Measurements from ENCODE around the gene GRAMD1B.
"Not testable (repeated sequence)": the region's sequence is repeated elsewhere in the genome, so short reads cannot be mapped to it uniquely, and the experiment has no call there.

Gene GRAMD1B

GRCh38 chr11:123567466-123567865, 137.4 kb downstream of the GRAMD1B start:
- no peak for DNase-seq (ENCODE audit: low read depth in 2 of 2)

- no peak for DNase-seq (ENCODE audit: low read depth in 2 of 2)
These were observed 138.3 kb downstream of the GRAMD1B start for GRCh38 chr11:123568367-123568870.

DNA sequence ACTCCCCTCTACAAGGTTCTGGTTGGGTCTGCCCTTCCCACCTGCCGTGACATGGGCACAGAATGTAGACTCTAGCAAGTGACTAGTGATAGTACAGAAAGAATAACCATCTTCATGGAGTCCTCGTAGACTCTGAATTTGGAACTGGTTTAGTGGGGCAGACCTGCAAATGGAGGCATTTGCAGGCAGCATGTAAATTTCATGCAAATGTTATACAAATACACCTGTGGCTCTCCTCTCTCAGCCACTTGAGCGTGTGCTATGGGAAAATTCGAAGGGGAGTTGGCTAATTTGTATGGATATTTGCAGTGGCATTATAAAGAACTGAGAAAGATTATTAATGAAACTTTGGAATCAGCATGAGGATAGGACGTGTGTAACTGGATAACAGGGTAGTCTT, 139.3 kb downstream of the GRAMD1B start:
- no peak for DNase-seq (ENCODE audit: low read depth in 2 of 2)

DNA sequence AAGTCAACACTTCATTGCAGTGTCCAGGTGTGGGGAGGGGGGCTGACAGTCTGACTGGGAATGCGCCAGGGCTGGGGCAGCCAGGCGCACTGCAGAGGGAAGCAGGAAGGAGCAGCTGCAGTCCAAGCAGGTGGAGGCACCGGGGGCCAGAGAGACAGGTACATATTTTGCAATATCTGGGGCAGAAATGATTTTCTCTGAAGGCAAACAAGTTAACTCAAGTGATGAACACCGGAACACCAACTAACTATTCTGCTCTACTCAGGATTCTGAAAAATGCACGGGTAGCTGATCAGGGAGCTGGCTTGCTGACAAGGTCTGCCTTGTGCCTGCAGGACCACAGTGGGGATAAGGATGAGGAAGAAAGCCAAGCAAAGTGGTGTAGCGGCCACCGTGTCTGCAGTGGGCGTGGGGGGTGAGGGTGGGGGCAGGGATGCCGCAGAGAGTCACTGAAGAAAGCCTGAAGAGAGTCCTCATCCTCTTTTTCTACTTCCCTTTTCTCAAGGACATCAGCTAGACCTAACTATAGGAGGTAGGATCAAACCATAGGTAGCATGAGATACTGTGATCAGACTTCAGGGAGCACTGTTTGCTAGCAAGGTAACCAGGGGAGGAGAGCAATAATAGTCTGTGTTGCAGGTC, 141.0 kb downstream of the GRAMD1B start:
- no peak for DNase-seq (ENCODE audit: low read depth in 2 of 2)

- not testable (repeated sequence) for DNase-seq (ENCODE audit: low read depth in 2 of 2)
These were observed 142.7 kb downstream of the GRAMD1B start for GRCh38 chr11:123572791-123573190.

- DNase-seq (ENCODE audit: low read depth in 2 of 2) = no peak
These were observed 143.2 kb downstream of the GRAMD1B start for GRCh38 chr11:123573286-123573685.

DNA sequence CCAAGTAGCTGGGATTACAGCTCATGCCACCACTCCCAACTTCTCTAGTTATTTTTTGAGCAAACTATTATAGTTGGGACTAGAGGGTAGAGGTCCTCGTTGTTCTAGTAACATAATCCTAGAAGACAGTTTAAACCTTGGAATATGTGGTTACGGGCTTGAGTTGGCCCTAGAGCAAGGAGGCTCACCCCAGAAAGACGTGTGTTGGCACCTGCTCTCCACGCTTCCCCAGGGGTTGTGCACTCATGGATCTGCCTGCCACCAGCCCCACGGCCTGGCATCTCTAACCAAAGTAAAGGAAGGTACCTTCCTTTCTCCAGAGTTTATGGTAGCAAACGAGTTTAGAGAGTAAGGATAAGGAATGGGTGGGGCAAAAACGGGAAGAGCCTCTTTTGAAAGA, 145.4 kb downstream of the GRAMD1B start:
- DNase-seq (ENCODE audit: low read depth in 2 of 2) = no peak

- no peak for DNase-seq (ENCODE audit: low read depth in 2 of 2)
These were observed 146.0 kb downstream of the GRAMD1B start for GRCh38 chr11:123576082-123576481.

- no peak for DNase-seq (ENCODE audit: low read depth in 2 of 2)
These were observed 146.4 kb downstream of the GRAMD1B start for GRCh38 chr11:123576501-123576900.

GRCh38 chr11:123577081-123577598, 147.1 kb downstream of the GRAMD1B start:
- peak; percentile 51 to 66 for DNase-seq (ENCODE audit: low read depth in 2 of 2)

- DNase-seq (ENCODE audit: low read depth in 2 of 2) = no peak
These were observed 148.9 kb downstream of the GRAMD1B start for GRCh38 chr11:123578778-123579481.

DNA sequence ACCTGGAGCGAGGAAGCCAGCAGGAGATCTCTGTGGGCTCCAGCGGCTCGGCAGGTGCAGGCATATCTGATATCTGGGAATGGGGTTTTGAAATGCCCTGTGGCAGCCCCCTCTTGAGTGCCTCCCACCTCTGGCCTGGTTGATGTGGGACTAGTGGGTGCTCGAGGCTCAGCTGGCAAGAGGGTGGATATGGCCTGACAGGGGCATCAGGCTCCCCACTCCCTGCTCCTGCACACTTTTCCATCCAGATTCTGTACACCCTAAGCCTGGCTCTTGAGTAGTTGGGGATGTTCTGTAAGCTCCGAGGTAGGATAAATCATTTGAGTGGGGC, 149.4 kb downstream of the GRAMD1B start:
- DNase-seq (ENCODE audit: low read depth in 2 of 2) = no peak

DNA sequence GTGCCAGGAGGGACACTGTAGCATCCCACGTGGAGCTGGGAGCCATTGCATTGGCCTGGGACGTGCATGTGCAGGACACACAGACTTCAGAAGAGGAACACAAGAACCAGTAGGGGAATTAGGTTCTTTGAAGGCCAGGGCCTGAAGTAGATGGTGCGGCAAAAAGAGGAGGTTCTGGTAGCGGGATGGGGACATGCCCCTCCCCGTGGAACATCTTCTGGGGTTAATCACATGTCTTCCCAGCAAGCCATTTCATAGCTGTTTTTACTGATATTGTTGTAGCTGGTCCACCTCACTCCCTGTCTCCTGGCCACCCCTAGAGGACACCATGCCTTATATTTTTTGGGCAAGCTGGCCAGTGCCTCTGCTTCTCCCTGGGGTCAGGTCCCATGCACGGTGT, 150.1 kb downstream of the GRAMD1B start:
- DNase-seq (ENCODE audit: low read depth in 2 of 2) = no peak

- peak; percentile 55 to 56 for DNase-seq (ENCODE audit: low read depth in 2 of 2)
These were observed 150.6 kb downstream of the GRAMD1B start for GRCh38 chr11:123580557-123581275.

DNA sequence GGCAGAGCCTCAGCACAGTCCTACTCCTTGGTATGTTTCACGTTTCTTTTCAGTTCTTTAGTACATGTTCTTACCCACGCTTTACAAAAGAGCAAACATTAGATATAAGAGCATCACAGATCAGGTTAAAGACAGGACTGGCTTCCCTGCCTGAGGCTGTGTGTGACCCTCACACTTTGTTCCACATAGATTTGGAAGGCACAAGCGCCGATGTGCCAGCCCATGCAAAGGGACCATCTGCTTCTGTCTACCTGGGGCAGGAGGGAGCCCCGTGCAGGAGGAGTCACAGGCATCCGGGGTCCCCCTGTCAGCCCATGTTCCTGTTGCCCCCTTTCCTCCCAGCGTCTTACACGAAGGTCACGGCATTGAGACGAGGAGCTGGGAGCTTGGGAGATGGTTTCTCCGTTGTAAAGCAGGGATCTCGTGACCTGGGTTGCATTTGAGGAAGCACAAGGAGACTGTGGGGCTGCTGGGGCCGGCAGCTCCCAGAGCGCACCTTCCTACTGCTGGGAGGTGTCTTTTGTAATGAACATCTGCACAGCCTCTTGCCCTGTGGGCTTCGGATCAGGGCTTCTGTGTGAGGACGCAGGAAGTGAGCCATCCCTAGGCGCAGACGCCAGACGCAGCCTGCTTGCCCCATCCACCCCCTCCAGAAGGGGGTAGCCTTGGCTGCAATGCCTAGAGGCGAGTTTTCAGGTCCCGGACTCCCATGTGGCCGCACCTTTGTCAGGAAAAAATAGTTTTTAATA, 151.8 kb downstream of the GRAMD1B start:
- DNase-seq (ENCODE audit: low read depth in 2 of 2) = no peak

DNA sequence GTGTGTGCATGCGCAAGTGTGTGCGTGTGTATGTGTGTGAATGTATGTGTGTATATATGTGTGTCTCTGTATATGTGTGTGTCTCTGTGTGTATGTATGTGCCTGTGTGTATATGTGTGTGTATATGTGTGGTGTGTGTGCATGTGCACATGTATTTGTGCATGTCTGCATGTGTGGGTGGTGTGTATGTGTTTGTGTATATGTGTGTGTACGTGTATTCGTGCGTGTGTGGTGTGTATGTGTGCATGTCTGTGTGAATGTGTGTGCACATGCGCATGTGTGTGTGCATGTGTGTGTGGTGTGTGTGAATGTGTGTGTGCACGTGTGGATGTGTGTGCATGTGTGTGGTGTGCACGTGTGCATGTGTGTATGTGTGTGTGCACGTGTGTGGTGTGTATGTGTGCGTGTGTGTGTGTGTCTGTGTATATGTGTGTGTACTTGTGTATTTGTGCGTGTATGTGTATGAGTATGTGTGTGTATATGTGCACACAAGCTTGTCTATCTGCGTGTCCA, 153.0 kb downstream of the GRAMD1B start:
- no peak for DNase-seq (ENCODE audit: low read depth in 2 of 2)

DNA sequence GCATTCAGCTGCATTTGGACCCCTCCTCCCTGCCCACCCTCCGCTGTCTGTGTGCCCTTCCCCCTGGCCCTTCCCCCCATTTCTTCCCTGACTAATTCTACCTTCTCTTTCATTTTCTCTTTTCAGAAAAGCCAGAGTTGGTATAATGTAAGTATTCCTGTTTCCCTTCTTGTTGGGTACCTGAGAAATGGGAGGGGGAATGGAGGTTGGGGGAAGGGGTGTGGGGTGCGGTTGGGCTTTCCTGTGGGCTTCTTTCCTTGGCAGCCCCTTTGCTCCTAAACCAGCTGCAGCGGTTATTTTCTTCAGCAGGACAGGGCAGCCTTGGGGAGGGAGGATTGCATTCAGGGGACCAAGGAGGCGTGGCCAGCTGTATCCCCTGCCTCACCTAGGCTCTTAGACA, 154.1 kb downstream of the GRAMD1B start:
- no peak for DNase-seq (ENCODE audit: low read depth in 2 of 2)

DNA sequence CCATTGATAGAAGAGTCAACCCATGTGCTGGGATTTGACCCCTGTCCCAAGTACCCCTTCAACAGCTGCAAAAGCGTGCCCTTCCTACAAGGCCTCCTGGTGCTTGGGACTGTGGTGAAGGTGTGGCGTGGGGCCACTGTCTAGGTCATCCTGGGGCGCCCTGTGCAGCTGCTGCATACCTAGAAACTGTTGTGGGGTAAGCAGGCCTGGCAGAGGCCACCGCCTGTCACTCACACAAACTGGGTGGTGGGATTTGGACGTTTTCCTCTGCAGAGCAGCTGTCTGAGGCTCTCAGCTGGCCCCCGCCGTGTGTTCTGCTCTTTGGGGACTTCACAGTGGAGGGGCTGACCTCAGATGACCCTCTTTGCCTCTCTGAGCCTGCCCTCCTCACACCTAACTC, 154.7 kb downstream of the GRAMD1B start:
- no peak for DNase-seq (ENCODE audit: low read depth in 2 of 2)

- DNase-seq (ENCODE audit: low read depth in 2 of 2) = no peak
These were observed 155.1 kb downstream of the GRAMD1B start for GRCh38 chr11:123585206-123585605.

DNA sequence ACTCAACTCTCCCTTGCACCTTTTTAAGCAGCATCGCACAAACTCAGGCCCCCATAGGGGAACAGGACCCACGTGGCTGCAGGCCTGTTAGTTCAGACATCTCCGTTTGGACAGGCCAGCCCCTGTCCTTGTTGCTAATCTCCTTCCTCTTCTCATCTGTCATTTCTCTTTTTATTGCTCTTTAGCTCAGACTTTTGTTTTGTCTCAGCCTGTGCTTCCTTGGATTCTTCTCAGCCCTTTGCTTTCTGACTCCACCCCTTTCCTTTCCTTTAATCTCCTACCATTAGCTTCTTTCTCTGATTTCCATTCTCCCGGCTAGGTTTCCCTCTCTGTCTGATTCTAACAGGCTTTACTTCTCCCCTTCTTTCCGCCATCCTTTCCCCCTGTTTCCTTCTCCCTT, 155.6 kb downstream of the GRAMD1B start:
- DNase-seq (ENCODE audit: low read depth in 2 of 2) = no peak

- DNase-seq (ENCODE audit: low read depth in 2 of 2) = no peak
These were observed 156.5 kb downstream of the GRAMD1B start for GRCh38 chr11:123586568-123586967.

DNA sequence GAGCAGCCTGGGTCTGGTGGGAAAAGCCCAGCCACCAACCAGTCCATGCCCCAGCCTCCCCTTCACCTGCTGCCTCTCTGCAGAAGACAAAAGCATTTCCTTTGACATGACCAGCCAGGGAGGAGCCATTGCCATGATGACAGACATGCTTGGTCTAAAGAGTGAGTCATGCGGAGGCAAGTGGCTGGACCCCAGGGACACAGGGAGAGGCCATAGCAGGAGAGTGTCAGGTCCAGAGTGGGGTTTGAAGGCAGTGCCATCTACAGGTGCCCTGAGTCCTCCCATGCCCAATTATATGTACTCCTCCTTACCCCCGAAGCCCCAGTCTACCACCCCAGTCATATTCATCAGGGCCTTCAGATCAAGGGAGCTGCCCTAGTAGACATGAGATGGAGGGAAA, 157.0 kb downstream of the GRAMD1B start:
- no peak for DNase-seq (ENCODE audit: low read depth in 2 of 2)

Measured in stimulated activated CD4-positive, alpha-beta T cell treated with anti-CD3 and anti-CD28 coated beads, Interleukin-1b, Interleukin-23, amount 100 ng/mL, for 4 hours (primary cell).